Mammary epithelial cell (primary cell): ENCODE data around the gene ABCG2.
"Not testable (repeated sequence)": the region's sequence is repeated elsewhere in the genome, so short reads cannot be mapped to it uniquely, and the experiment has no call there.

Experiments
- CTCF ChIP-seq, 2 donors: IDR thresholded peaks in 1 of 2; conservative IDR thresholded peaks in 1 of 2; 2 replicates each; pipeline ENCODE4 v1.5.1; 2011 to 2012; ENCODE audit warnings: inconsistent platforms in 2 of 2, low read length in 2 of 2, mild to moderate bottlenecking in 2 of 2, control low read depth in 1 of 2, low read depth in 1 of 2; ENCODE audit not compliant: insufficient read depth in 1 of 2; ENCODE audit errors: extremely low read depth in 1 of 2
- EZH2 ChIP-seq: IDR thresholded peaks from 2 replicates; pipeline ENCODE4 v1.6.1; 2012; ENCODE audit warnings: low read length, inconsistent platforms, borderline replicate concordance

GRCh38 chr4:88108108-88108465, 50.4 kb downstream of the ABCG2 start:
- not testable (repeated sequence) for TF ChIP-seq CTCF (conservative IDR thresholded peaks at IDR 0.05 in 1 of 2, IDR thresholded peaks at IDR 0.05 in 1 of 2; ENCODE audit: extremely low read depth in 1 of 2, insufficient read depth in 1 of 2, low read depth in 1 of 2, low read length in 2 of 2); EZH2
